T-helper 2 cell (primary cell): ENCODE measurements around the gene SLC27A2.

Experiments
- DNase-seq, 5 experiments: peaks; one replicate each; pipeline versions ENCODE4 v3.0.0 to v3.0.0-alpha.2; 2012 to 2022

The SLC27A2 gene

GRCh38 chr15:50241684-50242450 is 59.9 kb downstream of the SLC27A2 start:
- DNase-seq, result no peak

- no peak for DNase-seq
These were observed 62.2 kb downstream of the SLC27A2 start for GRCh38 chr15:50244153-50244552.

- DNase-seq, result no peak
These were observed 63.1 kb downstream of the SLC27A2 start for GRCh38 chr15:50244959-50245624.

GRCh38 chr15:50246631-50247030 is 64.6 kb downstream of the SLC27A2 start:
- no peak for DNase-seq

GRCh38 chr15:50247819-50248655 is 66.0 kb downstream of the SLC27A2 start:
- DNase-seq, result peak in 4 of 5 experiments; percentile 20 to 81 (median 32)

- peak in 1 of 5 experiments; percentile 53 for DNase-seq
These were observed 67.1 kb downstream of the SLC27A2 start for GRCh38 chr15:50248994-50249582.

- DNase-seq, result no peak
These were observed 67.7 kb downstream of the SLC27A2 start for GRCh38 chr15:50249704-50250103.

GRCh38 chr15:50250760-50251394 is 68.9 kb downstream of the SLC27A2 start:
- no peak for DNase-seq

GRCh38 chr15:50251638-50252182 is 69.7 kb downstream of the SLC27A2 start:
- no peak for DNase-seq

GRCh38 chr15:50252556-50252955 is 70.6 kb downstream of the SLC27A2 start:
- DNase-seq, result no peak

GRCh38 chr15:50256188-50257041 is 74.4 kb downstream of the SLC27A2 start:
- DNase-seq, result peak in 1 of 5 experiments; percentile 60

GRCh38 chr15:50257332-50257731 is 75.3 kb downstream of the SLC27A2 start:
- no peak for DNase-seq

GRCh38 chr15:50257924-50258323 is 75.9 kb downstream of the SLC27A2 start:
- DNase-seq, result peak in 1 of 5 experiments; percentile 87

- DNase-seq, result peak in 1 of 5 experiments; percentile 50
These were observed 77.3 kb downstream of the SLC27A2 start for GRCh38 chr15:50259276-50259675.

- DNase-seq, result peak in 1 of 5 experiments; percentile 60
These were observed 79.0 kb downstream of the SLC27A2 start for GRCh38 chr15:50260969-50261496.

GRCh38 chr15:50261981-50262380 is 80.0 kb downstream of the SLC27A2 start:
- peak in 1 of 5 experiments; percentile 60 for DNase-seq

GRCh38 chr15:50262533-50262932 is 80.5 kb downstream of the SLC27A2 start:
- peak in 2 of 5 experiments; percentile 62 to 85 for DNase-seq

- DNase-seq, result no peak
These were observed 83.6 kb downstream of the SLC27A2 start, which contains the start of gene HDC for GRCh38 chr15:50265620-50266019. Gene HDC, minus strand, starts transcription at chr15:50265726. Its CDS starts 103 bp downstream, at chr15:50265623.

GRCh38 chr15:50267577-50267976 is 85.6 kb downstream of the SLC27A2 start:
- no peak for DNase-seq

- DNase-seq, result no peak
These were observed 93.1 kb downstream of the SLC27A2 start for GRCh38 chr15:50275091-50275490.
